Thyroid gland (tissue), 4 donors: Measurements from ENCODE around the gene ZC2HC1B. TPM values are rescaled to one million over a fixed set of nuclear protein-coding genes. Genes with fewer than 3 reads are reported as not detected.
"Not testable (repeated sequence)": the region's sequence is repeated elsewhere in the genome, so short reads cannot be mapped to it uniquely, and the experiment has no call there.

ENCODE experiments used
- DNase-seq, 2 donors: peaks; one replicate each; pipeline ENCODE4 v3.0.0-alpha.2; 2019
- H3K27ac ChIP-seq, 3 donors: fragments of 200-600 bp; sonication (generic); 1 replicate in 2 of 3; 2 replicates in 1 of 3; pipeline ENCODE4 v1.5.1; 2016 to 2019; ENCODE audit warnings: mild to moderate bottlenecking in 1 of 3, moderate library complexity in 1 of 3
- H3K27me3 ChIP-seq: fragments of 200-600 bp; sonication (generic); one replicate; pipeline ENCODE4 v1.5.1; 2019
- H3K36me3 ChIP-seq, 2 donors: fragments of 200-600 bp; sonication (generic); one replicate each; pipeline ENCODE4 v1.5.1; 2016 to 2019
- H3K4me1 ChIP-seq, 2 donors: fragments of 200-600 bp; sonication (generic); one replicate each; pipeline ENCODE4 v1.5.1; 2017 to 2019
- H3K4me3 ChIP-seq, 3 donors: fragments of 200-600 bp; sonication (generic); replicated peaks in 1 of 3; 1 replicate in 2 of 3; 2 replicates in 1 of 3; pipeline ENCODE4 v1.5.1; 2016; ENCODE audit warnings: mild to moderate bottlenecking in 1 of 3
- H3K9me3 ChIP-seq: fragments of 200-600 bp; sonication (generic); one replicate; pipeline ENCODE4 v1.5.1; 2017
- CTCF ChIP-seq, 6 experiments: fragments of 200-600 bp in 3 of 6; fragments of 450-650 bp in 3 of 6; sonication (generic) in 3 of 6; IDR thresholded peaks; one replicate each; pipeline ENCODE4 v1.5.1; 2016 to 2019; ENCODE audit warnings: antibody characterized with exemption in 6 of 6, mild to moderate bottlenecking in 2 of 6, inconsistent platforms in 1 of 6, moderate library complexity in 1 of 6
- POLR2A ChIP-seq, 2 donors: fragments of 450-650 bp; IDR thresholded peaks; one replicate each; pipeline ENCODE4 v1.6.1; 2017; ENCODE audit warnings: antibody characterized with exemption in 2 of 2, mild to moderate bottlenecking in 2 of 2, moderate library complexity in 1 of 2
- WGBS, 2 donors: methylation state at CpG; one replicate each; pipeline ENCODE4 v1.1.5; 2017; 5-methylcytosine and 5-hydroxymethylcytosine counted together
- intact Hi-C: fragments of 100-400 bp; cut with DNase I; formaldehyde crosslinking; loops from one replicate; pipeline ENCODE4 v1.15.1; 2023
- total RNA-seq, 4 donors: library from RNA; depleted of rRNA; stranded (reverse); fragments of >200 nt; gene quantifications; one replicate each; pipeline ENCODE4 v1.2.3, GENCODE V29; 2016

The ZC2HC1B gene
- total RNA-seq, 4 donors from 2014 or later: not detected

GRCh38 chr6:143845033-143845432, 19.2 kb upstream of the ZC2HC1B start:
- 84 to 92% methylated on average over 5 of the region's 5 CpGs for WGBS, 2 donors

GRCh38 chr6:143851706-143852105, 12.6 kb upstream of the ZC2HC1B start:
- H3K36me3 ChIP-seq: peaks cover 31 to 61% of the 10 kb centered on the region in 2 donors
- WGBS, 2 donors: 98 to 100% methylated on average over 3 of the region's 3 CpGs
- H3K4me3 ChIP-seq, H3K4me1 ChIP-seq, H3K9me3 ChIP-seq, H3K27me3 ChIP-seq, DNase-seq, intact Hi-C loops, H3K27ac ChIP-seq: not testable (repeated sequence)

More at GRCh38 chr6:143845033-143845432, 19.2 kb upstream of the ZC2HC1B start:
- Histone ChIP-seq H3K4me1 (peaks cover 6 to 7% of the 10 kb centered on the region in 2 donors), H3K36me3 (peaks cover 10 to 41% of the 10 kb centered on the region in 2 donors), H3K27me3 (no peaks in the 10 kb centered on the region), H3K9me3 (no peaks in the 10 kb centered on the region), H3K27ac (no peak overlapping the region), H3K4me3 (no peak overlapping the region)
- TF ChIP-seq POLR2A (IDR thresholded peaks at IDR 0.05): no peak
- TF ChIP-seq CTCF (IDR thresholded peaks at IDR 0.05): no peak
- intact Hi-C loops: loop anchor here (10.0 kb wide), 2 partner anchors 170 to 260 kb away; partner anchors contain the start of gene PHACTR2
- DNase-seq: no peak

- H3K36me3 ChIP-seq: peaks cover 46 to 71% of the 10 kb centered on the region in 2 donors
- H3K9me3 ChIP-seq, H3K27ac ChIP-seq, intact Hi-C loops, DNase-seq, H3K27me3 ChIP-seq, H3K4me3 ChIP-seq, H3K4me1 ChIP-seq: not testable (repeated sequence)
- 98 to 100% methylated on average over 1 of the region's 1 CpG for WGBS, 2 donors
Observed at GRCh38 chr6:143855057-143855456, 9.2 kb upstream of the ZC2HC1B start.

GRCh38 chr6:143856762-143857161, 7.5 kb upstream of the ZC2HC1B start:
- H3K27me3 ChIP-seq, H3K27ac ChIP-seq, H3K9me3 ChIP-seq, intact Hi-C loops, H3K4me3 ChIP-seq, H3K4me1 ChIP-seq, DNase-seq: not testable (repeated sequence)
- H3K36me3 ChIP-seq: peaks cover 45 to 69% of the 10 kb centered on the region in 2 donors
- WGBS, 2 donors: 96 to 99% methylated on average over 6 of the region's 6 CpGs

GRCh38 chr6:143857651-143858050, 6.6 kb upstream of the ZC2HC1B start:
- DNase-seq: no peak
- no peak overlapping the region for H3K4me3 ChIP-seq
- no peak for TF ChIP-seq CTCF (IDR thresholded peaks at IDR 0.05)
- no peak for TF ChIP-seq POLR2A (IDR thresholded peaks at IDR 0.05)
- intact Hi-C loops: no loop called here
- no peak overlapping the region for H3K27ac ChIP-seq
- H3K9me3 ChIP-seq: no peaks in the 10 kb centered on the region
- 97 to 98% methylated on average over 5 of the region's 5 CpGs for WGBS, 2 donors
- peaks cover 52 to 73% of the 10 kb centered on the region in 2 donors for H3K36me3 ChIP-seq
- no peaks in the 10 kb centered on the region for H3K4me1 ChIP-seq
- H3K27me3 ChIP-seq: no peaks in the 10 kb centered on the region

GRCh38 chr6:143859891-143860660, 4.2 kb upstream of the ZC2HC1B start:
- H3K27me3 ChIP-seq: no peaks in the 10 kb centered on the region
- TF ChIP-seq POLR2A (IDR thresholded peaks at IDR 0.05) (no peak), CTCF (IDR thresholded peaks at IDR 0.05) (no peak)

More at GRCh38 chr6:143859891-143860660, 4.2 kb upstream of the ZC2HC1B start:
- Histone ChIP-seq H3K4me3 (no peak overlapping the region), H3K4me1 (no peaks in the 10 kb centered on the region), H3K27ac (no peak overlapping the region), H3K9me3 (no peaks in the 10 kb centered on the region), H3K36me3 (peaks cover 63 to 82% of the 10 kb centered on the region in 2 donors)
- no peak for DNase-seq
- 95 to 96% methylated on average over 3 of the region's 3 CpGs for WGBS, 2 donors
- intact Hi-C loops: no loop called here
